Measurements from ENCODE around the gene CAMSAP1. TPM values are rescaled to one million over a fixed set of nuclear protein-coding genes. Genes with fewer than 3 reads are reported as not detected.

Gene CAMSAP1
- total RNA-seq, 4 donors from 2014 or later, result 15.6 to 61.2 (median 43.2) TPM

DNA sequence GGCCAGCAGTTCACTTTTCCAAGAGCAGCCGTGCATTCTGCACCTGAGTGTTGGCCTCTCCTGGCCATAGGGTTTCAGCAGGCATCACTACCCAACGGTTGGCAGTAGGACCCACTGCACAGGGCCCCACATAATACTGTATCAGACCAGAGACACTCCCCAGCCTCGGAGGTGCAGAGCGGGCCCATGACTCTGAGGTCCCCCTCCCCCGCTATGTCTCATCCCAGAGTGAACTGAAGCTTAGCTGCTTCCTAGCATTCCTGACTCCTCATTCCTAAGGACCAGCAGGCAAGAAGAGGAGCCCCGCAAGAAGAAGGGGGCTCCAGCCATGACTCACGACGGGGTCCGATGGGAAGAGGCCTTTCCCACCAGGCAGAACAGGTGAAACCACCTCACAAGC lies 67.2 kb downstream of the CAMSAP1 start:
- no peaks in the 10 kb centered on the region for H3K27me3 ChIP-seq
- no peaks in the 10 kb centered on the region for H3K36me3 ChIP-seq
- no peaks in the 10 kb centered on the region for H3K4me1 ChIP-seq
- TF ChIP-seq, protein P1, sequence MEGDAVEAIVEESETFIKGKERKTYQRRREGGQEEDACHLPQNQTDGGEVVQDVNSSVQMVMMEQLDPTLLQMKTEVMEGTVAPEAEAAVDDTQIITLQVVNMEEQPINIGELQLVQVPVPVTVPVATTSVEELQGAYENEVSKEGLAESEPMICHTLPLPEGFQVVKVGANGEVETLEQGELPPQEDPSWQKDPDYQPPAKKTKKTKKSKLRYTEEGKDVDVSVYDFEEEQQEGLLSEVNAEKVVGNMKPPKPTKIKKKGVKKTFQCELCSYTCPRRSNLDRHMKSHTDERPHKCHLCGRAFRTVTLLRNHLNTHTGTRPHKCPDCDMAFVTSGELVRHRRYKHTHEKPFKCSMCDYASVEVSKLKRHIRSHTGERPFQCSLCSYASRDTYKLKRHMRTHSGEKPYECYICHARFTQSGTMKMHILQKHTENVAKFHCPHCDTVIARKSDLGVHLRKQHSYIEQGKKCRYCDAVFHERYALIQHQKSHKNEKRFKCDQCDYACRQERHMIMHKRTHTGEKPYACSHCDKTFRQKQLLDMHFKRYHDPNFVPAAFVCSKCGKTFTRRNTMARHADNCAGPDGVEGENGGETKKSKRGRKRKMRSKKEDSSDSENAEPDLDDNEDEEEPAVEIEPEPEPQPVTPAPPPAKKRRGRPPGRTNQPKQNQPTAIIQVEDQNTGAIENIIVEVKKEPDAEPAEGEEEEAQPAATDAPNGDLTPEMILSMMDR (IDR thresholded peaks at IDR 0.05), result no peak
- no peak for TF ChIP-seq POLR2A (IDR thresholded peaks at IDR 0.05)
- no peak overlapping the region for H3K27ac ChIP-seq
- no peak for DNase-seq
- H3K4me3 ChIP-seq, result no peak overlapping the region
- intact Hi-C loops (cut with DNase I; ENCODE audit: low total_unique reads), result no loop called here
- no peaks in the 10 kb centered on the region for H3K9me3 ChIP-seq

DNA sequence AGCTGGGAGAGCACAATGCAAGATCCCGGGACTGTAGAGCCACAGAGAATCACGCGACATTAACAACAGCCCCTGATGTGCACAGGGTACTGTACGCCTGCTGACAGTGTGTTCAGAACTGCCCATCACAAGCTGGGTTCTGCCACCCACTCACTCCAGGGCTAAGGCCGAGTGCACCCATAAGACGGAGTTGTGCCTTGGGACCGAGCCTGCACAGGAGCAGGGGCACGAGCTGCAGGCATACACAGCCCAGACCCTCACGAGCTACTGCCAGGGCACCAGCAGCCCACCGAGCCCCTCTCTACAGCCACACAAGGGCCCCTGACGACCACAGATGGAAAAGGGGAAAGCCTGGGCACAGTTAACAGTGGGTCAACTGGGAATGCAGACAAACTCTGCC lies 67.8 kb downstream of the CAMSAP1 start:
- TF ChIP-seq, protein P1 (IDR thresholded peaks at IDR 0.05), result no peak
- no peak for TF ChIP-seq POLR2A (IDR thresholded peaks at IDR 0.05)
- Histone ChIP-seq H3K4me3 (no peak overlapping the region), H3K36me3 (no peaks in the 10 kb centered on the region), H3K27me3 (no peaks in the 10 kb centered on the region), H3K4me1 (no peaks in the 10 kb centered on the region), H3K9me3 (no peaks in the 10 kb centered on the region), H3K27ac (no peak overlapping the region)
- DNase-seq, result no peak
- intact Hi-C loops (cut with DNase I; ENCODE audit: low total_unique reads), result no loop called here

DNA sequence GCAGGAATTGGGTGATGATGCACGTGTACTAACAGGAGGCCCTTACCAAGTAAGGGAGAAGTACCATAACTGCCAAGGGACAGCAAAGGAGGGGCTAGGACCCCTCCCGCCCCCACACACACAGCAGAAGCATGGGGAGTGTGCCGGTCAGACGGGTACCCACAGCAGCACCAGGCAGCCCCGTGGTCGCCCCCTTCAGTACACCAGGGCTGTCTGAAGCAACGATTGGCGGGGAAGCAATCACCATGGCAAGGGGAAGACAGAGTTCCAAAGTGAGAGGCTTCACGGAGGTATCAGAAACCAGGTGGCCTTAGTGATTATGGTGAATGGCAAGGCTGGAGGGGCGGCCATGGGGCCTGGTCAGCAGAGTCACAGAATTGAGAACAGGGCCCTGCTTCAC lies 72.2 kb downstream of the CAMSAP1 start:
- TF ChIP-seq, protein P1 (IDR thresholded peaks at IDR 0.05), result no peak
- TF ChIP-seq POLR2A (IDR thresholded peaks at IDR 0.05), result no peak
- no peaks in the 10 kb centered on the region for H3K9me3 ChIP-seq
- no peak overlapping the region for H3K4me3 ChIP-seq
- intact Hi-C loops (cut with DNase I; ENCODE audit: low total_unique reads), result no loop called here
- no peaks in the 10 kb centered on the region for H3K4me1 ChIP-seq
- H3K36me3 ChIP-seq, result no peaks in the 10 kb centered on the region
- no peaks in the 10 kb centered on the region for H3K27me3 ChIP-seq
- no peak overlapping the region for H3K27ac ChIP-seq
- DNase-seq, result no peak

DNA sequence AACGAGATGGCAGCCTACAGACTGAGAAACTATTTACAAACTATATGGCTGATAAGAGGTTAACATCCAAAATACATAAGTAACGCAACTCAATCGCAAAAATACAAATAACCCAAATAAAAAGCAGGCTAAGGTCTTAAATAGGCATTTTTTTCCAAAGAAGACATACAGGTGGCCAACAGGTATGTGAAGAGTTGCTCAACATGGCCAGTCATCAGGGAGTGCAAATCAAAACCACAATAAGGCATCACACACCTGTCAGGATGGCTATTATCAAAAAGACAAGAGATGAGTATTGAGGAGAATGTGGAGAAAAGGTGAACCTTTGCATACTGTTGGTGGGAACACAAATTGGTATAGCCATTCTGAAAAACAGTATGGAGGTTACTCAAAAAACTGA lies 73.5 kb downstream of the CAMSAP1 start:
- no peaks in the 10 kb centered on the region for H3K27me3 ChIP-seq
- TF ChIP-seq, protein P1 (IDR thresholded peaks at IDR 0.05), result no peak
- TF ChIP-seq POLR2A (IDR thresholded peaks at IDR 0.05), result no peak
- DNase-seq, result no peak
- intact Hi-C loops (cut with DNase I; ENCODE audit: low total_unique reads), result no loop called here
- H3K4me1 ChIP-seq, result no peaks in the 10 kb centered on the region
- H3K4me3 ChIP-seq, result no peak overlapping the region
- no peaks in the 10 kb centered on the region for H3K36me3 ChIP-seq
- H3K9me3 ChIP-seq, result no peaks in the 10 kb centered on the region
- H3K27ac ChIP-seq, result no peak overlapping the region

DNA sequence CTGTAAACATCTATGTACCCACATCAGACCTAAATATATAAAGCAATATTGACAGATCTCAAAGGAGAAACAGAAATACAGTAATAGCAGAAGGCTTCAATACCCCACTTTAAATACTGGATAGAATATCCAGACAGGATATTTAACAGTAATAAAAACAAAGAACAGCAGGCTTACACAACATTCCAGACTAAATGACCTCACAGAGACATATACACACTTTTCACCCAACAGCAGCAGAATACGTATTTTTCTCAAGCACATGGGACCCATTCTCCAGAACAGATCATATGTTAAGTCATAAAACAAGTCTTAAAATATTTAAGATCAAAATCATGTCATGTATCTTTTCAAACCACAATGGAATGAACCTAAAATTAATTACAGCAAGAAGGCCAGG lies 76.8 kb downstream of the CAMSAP1 start:
- no peak overlapping the region for H3K27ac ChIP-seq
- H3K9me3 ChIP-seq, result no peaks in the 10 kb centered on the region
- no peaks in the 10 kb centered on the region for H3K4me1 ChIP-seq
- DNase-seq, result no peak
- H3K27me3 ChIP-seq, result no peaks in the 10 kb centered on the region
- no peak overlapping the region for H3K4me3 ChIP-seq
- H3K36me3 ChIP-seq, result no peaks in the 10 kb centered on the region
- TF ChIP-seq, protein P1 (IDR thresholded peaks at IDR 0.05), result no peak
- TF ChIP-seq POLR2A (IDR thresholded peaks at IDR 0.05), result no peak
- intact Hi-C loops (cut with DNase I; ENCODE audit: low total_unique reads), result no loop called here
